Stimulated activated CD4-positive, alpha-beta T cell treated with anti-CD3 and anti-CD28 coated beads, Interleukin-15, amount 100 ng/mL, for 1 hour (primary cell): Measurements from ENCODE around the gene PRG2.
"Not testable (repeated sequence)": the region's sequence is repeated elsewhere in the genome, so short reads cannot be mapped to it uniquely, and the experiment has no call there.

Experiments
- DNase-seq, 2 donors: peaks; one replicate each; pipeline ENCODE4 v3.0.0-alpha.2; 2020; ENCODE audit warnings: low read depth in 1 of 2, low spot score in 1 of 2

Gene PRG2

GRCh38 chr11:57421066-57421465 lies 30.6 kb upstream of the PRG2 start:
- DNase-seq: no peak

- DNase-seq: no peak
These were observed 28.7 kb upstream of the PRG2 start for GRCh38 chr11:57419146-57419545.

DNA sequence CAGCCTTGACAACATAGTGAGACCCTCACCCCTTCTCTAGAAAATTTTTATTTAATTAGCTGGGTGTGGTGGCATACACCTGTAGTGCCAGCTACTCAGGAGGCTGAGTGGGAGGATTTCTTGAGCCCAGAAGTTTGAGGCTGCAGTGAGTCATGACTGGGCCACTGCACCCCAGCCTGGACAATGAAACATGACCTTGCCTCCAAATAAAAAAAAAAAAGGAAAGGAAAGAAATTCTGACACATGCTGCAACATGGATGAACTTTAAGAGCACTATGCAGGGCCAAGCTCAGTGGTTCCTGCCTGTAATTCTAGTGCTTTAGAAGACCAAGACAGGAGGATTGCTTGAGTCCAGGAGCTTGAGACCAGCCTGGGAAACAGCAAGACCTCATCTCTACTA lies 27.7 kb upstream of the PRG2 start:
- no peak for DNase-seq

DNA sequence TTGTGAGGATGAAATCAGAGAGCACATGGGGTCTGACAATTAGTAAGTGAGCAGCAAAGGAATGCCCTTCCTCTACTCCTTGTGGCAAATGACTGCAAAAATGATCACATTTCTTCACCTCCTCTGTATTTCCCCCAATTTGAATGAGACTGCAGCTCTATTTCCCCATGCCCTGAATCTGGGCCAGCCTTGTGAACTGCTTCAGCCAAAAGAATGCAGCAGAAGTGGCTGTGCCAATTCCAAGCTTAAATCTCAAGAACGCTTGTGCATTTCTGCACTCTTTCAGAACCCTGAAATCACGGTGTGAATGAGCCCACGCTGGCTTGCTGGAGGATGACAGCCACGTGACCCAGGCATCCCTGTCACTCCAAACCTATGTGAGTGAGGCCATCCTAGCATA lies 26.6 kb upstream of the PRG2 start:
- no peak for DNase-seq

DNA sequence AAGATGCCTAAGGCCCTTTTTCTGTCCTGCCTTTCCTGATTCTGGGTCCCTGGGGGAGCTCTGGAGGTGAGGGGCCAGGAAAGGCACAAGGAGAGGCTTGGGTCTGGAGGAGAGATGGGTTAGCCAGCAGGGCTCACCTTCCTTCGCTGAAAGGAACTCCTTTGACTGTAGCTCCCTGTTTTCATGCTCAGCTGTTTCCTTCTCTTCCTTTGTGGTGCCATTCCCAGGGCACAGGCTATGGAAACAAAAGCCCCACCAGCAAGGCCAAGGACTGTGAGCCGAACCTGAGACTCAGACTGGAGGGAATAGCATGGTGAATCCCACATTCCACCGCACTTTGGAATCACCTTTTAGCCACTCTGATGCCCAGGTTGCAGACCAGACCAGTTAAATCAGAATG lies 26.0 kb upstream of the PRG2 start:
- no peak for DNase-seq

DNA sequence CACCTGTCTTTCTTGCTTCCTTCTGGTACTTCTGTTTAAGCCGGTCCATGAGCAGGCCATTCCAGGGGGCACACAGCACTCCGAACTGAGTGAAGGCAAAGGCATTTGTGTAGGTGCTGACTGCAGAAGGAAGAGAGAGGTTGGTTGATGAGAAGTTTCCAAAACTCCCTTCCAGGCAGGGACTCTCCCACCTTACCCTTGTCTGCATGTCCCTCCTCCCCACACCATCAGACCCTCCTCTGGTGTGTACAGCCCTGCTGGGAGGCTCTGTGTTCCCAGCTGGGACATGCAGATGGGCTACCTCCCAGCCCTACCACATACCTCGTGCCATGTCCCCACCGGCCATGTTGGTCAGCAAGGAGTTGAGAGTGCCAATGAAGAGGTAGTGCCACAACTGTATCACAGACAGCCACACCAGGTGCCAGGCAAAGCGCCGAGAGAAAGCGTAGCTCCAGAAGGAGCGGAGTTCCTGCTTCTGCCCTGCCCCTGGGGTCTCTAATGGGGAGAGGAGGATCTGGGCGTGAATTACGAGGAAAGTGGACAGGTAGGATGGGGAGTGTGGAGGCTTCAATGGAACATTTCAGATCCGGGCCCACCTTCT lies 24.3 kb upstream of the PRG2 start:
- no peak for DNase-seq

- no peak for DNase-seq
These were observed 23.2 kb upstream of the PRG2 start for GRCh38 chr11:57413681-57414080.

GRCh38 chr11:57410287-57410686 lies 19.8 kb upstream of the PRG2 start:
- DNase-seq: no peak

GRCh38 chr11:57409321-57410100 lies 19.1 kb upstream of the PRG2 start:
- no peak for DNase-seq

- no peak for DNase-seq
These were observed 18.3 kb upstream of the PRG2 start for GRCh38 chr11:57408771-57409170.

DNA sequence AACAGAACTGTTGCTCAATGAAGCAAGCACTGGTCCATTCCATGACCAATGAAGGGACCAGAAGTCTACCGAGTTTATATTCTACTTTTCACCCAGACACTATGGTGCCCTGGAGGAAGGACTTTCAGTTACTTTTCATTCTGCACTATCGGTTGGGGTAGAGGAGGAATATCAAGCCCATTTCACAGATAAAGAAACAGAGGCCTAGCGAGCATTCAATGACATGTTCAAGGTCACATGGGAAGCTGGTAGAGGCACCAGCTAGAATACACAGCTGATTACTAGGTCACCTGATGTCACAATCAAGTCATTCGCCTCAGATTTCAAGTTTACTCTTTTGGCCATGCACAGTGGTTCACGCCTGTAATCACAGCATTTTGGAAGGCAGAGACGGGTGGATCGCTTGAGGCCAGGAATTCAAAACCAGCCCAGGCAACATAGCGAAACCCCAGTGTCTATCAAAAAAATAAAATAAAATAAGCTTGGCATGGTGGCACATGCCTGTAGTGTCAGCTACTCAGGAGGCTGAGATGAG lies 17.6 kb upstream of the PRG2 start:
- no peak for DNase-seq

- no peak for DNase-seq
These were observed 16.8 kb upstream of the PRG2 start for GRCh38 chr11:57407010-57407920.

DNA sequence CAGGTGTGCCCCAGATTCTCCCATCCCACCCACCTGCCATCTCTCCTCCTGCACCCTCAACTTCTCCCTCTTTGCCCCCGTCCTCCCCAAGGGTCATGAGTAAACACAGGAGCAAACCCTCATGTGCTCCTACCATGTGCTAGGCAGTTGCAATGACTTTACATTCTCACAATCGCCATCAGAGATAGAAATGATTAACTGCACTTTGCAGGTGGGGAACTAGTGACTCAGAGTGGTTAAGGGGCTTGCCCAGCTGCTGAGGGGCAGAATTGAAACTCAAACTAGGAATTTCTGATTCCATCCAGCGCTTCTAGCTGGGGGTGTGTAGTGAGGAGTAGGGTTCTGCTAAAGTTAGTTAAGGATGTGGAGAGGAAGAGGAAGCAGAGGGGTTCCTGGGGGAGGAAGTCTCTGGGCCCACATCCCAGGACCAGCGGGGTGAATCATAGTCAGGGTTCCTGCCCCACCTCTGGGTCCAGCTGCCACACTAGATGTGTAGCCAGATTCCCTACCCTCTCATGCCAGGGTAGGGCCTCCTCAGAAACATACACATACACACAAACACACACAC lies 16.0 kb upstream of the PRG2 start:
- DNase-seq: no peak

GRCh38 chr11:57405271-57405860 lies 14.9 kb upstream of the PRG2 start:
- DNase-seq: no peak

GRCh38 chr11:57403802-57404147 lies 13.3 kb upstream of the PRG2 start:
- DNase-seq: no peak

DNA sequence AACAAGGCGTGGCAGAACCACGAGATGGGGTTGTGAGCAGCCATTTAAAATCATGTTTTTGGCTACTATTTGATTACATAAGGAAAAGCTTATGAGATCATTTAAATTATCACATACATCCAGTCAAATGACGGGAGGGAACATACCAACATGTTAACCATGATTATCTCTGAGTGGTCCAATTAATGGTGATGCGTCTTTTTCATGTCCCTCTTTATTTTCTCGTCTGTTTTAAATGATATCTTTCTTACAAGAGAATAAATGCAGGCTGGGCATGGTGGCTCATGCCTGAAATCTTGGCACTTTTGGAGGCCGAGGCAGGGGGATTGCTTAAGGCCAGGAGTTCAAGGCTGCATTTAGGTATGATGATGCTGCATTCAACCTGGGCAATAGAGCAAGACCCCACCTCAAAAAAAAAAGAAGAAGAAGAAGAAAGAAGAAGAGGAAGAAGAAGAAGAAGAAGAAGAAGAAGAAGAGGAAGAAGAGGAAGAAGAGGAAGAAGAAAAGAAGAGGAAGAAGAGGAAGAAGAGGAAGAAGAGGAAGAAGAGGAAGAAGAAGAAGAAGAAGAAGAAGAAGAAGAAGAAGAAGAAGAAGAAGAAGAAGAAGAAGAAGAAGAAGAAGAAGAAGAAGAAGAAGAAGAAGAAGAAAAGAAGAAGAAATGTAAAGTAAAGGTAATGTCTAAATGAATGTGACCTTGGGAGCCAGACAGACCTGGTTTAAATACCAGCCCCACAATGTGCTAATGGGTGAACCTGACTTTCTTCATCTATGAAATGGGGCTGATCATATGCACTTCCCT lies 12.8 kb upstream of the PRG2 start:
- not testable (repeated sequence) for DNase-seq

DNA sequence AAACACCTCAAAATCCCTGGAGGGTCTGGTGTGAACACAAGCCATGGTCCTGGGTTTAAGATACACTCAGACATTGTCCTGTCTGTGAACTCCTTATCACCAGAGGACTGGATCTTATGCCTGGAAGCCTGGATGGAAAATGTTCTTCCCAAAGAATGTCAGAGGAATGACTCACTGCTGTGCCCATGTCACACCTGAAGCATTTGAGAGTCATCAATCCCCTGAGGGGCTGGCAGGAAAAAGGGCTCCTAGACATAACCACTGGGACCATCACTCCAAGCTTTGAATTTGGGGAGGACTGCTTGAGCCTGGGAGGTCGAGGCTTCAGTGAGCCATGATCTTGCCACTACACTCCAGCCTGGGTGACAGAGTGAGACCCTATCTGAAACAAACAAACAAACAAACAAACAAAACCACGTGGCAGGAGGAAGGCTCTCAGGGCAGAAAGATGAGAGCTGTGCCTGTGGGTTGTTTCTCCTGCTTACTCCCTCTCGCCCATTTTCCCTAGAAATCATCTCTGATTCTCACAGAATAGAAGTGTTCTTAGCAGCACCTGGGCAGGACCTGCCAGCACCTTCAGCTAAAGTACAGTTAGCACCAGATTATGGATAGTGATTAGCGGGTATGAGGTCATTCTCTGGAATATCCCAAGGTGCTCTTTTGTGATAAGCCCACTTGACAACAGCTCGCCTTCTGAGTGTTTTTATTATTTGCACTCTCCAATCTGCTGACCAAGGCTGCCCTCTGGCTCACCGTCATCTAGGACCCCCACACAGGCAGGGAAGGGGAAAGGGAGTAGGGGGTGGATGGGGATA lies 11.9 kb upstream of the PRG2 start:
- DNase-seq: no peak

- no peak for DNase-seq
These were observed 9.6 kb upstream of the PRG2 start for GRCh38 chr11:57399972-57400578.

DNA sequence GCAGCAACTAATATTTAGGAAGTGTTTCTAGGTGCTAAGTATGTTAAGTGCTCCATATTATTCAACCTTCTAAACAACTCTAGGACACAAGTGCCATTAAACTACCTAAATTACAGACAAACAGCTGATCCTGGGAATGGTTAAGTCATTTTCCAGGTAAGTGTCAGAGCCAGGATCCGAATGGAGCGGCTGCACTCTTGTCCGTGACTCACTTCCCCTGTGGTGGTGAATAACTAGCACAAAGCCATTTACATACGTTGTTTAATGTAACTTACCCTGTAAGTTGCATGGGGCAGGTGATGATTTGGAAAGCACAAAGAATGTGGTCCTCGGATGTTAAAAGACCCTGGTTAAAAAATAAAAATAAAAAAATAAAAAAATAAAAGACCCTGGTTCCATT lies 8.8 kb upstream of the PRG2 start:
- no peak for DNase-seq
